Activated CD4-positive, alpha-beta T cell treated with anti-CD3 and anti-CD28 coated beads, Interleukin-2, amount 50 U/mL, for 1 hour (primary cell): ENCODE data around the gene ELF4.

ENCODE experiments used
- DNase-seq: peaks from one replicate; pipeline ENCODE4 v3.0.0-alpha.2; 2020

ELF4 gene

DNA sequence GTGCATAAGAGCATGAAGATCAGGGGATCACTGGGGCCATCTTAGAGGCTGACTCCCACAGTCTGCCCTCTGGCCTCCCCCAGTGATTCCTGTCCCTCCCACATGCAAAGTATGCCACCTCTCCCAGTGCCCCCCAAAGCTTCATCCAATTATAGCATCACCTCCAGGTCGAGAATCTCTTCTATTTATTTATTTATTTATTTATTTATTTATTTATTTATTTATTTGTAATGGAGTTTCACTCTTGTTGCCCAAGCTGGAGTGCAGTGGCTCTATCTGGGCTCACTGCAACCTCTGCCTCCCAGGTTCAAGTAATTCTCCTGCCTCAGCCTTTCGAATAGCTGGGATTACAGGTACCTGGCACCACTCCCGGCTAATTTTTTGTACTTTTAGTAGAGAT is 77.7 kb downstream of the ELF4 start:
- DNase-seq: no peak

- DNase-seq: no peak
Measured at GRCh38 chrX:130030826-130031225, 79.5 kb downstream of the ELF4 start.

DNA sequence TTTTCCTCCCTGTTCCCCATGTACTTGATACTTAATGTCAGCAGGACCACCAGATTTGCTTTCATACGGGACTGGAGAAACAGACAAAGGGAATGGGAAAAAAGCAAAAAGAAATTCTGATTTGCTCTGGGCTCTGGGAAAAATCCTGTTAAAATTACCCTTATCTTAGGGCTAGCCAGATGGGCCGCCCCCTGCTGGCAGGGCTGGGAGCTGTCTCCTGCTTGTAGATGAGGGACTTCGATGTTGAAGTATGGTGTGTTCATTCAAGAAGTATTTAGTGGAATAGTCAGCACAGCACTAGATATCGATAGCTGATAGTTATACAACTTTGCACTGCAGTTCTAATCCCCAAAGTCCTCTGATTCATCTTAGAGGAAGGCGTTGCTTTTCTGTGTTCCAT is 82.1 kb downstream of the ELF4 start:
- peak; percentile 56 for DNase-seq

DNA sequence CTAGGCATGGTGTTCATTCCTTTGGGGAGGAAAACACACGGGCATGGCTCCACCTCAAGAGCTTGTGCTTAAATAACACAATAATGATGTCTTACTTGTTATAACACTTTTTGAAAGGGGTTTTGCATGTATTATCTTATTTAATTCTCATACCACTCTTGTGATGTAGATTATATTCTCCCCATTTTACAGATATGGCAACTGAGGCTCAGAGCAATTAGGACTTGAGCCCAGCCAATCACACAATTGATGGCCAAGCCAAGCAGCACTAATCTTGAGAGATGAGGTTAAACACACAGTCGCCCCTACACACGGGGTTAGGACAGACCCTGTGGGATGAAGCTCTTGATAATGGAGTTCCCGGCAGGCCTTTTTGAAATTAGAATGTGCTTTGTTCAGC is 82.7 kb downstream of the ELF4 start:
- DNase-seq: no peak

GRCh38 chrX:130025256-130025655 is 85.0 kb downstream of the ELF4 start:
- no peak for DNase-seq

GRCh38 chrX:130024127-130024526 is 86.2 kb downstream of the ELF4 start:
- peak; percentile 74 for DNase-seq

GRCh38 chrX:130020661-130021324 is 89.5 kb downstream of the ELF4 start:
- no peak for DNase-seq

DNA sequence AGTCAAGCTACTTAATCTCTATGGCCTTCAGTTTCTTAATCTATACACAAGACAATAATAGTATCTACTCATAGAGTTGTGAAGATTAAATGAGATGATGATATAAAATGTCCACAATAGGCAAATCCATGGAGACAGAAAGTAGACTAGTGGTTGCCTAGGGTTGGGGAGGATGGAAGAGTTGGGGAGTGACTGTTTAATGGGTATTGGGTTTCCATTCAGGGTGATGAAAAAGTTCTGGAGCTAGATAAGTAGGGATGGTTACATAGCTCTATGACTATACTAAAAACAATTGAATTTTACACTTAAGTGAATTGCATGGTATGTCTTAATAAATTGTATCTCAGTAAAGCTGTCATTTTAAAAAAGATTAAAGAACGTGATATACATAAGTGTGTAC is 92.2 kb downstream of the ELF4 start:
- no peak for DNase-seq

DNA sequence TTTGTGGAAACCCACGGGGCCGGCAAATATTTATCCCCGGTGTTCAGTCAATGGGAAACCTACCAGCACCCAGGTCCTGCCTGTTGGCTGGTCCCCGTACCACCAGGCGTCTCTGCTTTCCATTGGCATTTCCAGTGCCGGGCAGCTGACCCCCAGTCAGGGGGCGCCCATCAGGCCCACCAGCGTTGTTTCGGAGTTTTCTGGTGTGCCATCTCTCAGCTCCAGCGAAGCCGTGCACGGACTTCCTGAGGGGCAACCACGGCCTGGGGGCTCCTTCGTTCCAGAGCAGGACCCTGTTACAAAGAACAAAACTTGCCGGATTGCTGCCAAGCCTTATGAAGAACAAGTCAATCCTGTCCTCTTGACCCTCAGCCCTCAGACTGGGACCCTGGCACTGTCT is 95.1 kb downstream of the ELF4 start:
- no peak for DNase-seq
